Measurements from ENCODE around the gene SLC33A1. TPM values are rescaled to one million over a fixed set of nuclear protein-coding genes. Genes with fewer than 3 reads are reported as not detected.
"Not testable (repeated sequence)": the region's sequence is repeated elsewhere in the genome, so short reads cannot be mapped to it uniquely, and the experiment has no call there.

SLC33A1 gene
- total RNA-seq, 1 donor from 2014 or later: 30.2 TPM

GRCh38 chr3:155872904-155873646 lies 18.8 kb upstream of the SLC33A1 start:
- DNase-seq (ENCODE audit: low spot score): no peak
- peak overlapping the region; percentile 46 for H3K27ac Mint-ChIP-seq
- H3K4me1 Mint-ChIP-seq (ENCODE audit: low read depth): peaks cover 29% of the 10 kb centered on the region
- peak overlapping the region; percentile 21 for H3K4me3 Mint-ChIP-seq (ENCODE audit: low read depth)
- intact Hi-C loops (cut with micrococcal nuclease): no loop called here
- H3K9me3 Mint-ChIP-seq: no peaks in the 10 kb centered on the region
- H3K36me3 Mint-ChIP-seq (ENCODE audit: low read depth): peaks cover 15% of the 10 kb centered on the region
- H3K27me3 Mint-ChIP-seq (ENCODE audit: low read depth): no peaks in the 10 kb centered on the region

- H3K4me3 Mint-ChIP-seq (ENCODE audit: low read depth): peak overlapping the region; percentile 91
- no peaks in the 10 kb centered on the region for H3K9me3 Mint-ChIP-seq
- no peaks in the 10 kb centered on the region for H3K27me3 Mint-ChIP-seq (ENCODE audit: low read depth)
- intact Hi-C loops (cut with micrococcal nuclease): loop anchor here (2.0 kb wide), 1 partner anchor 17 kb away; no protein-coding TSS in a partner anchor
- no peak for DNase-seq (ENCODE audit: low spot score)
- H3K4me1 Mint-ChIP-seq (ENCODE audit: low read depth): peaks cover 21% of the 10 kb centered on the region
- H3K36me3 Mint-ChIP-seq (ENCODE audit: low read depth): peaks cover 12% of the 10 kb centered on the region
- peak overlapping the region; percentile 84 for H3K27ac Mint-ChIP-seq
Measured at GRCh38 chr3:155871746-155872158, 17.5 kb upstream of the SLC33A1 start.

- Mint-ChIP-seq H3K9me3 (no peaks in the 10 kb centered on the region), H3K27ac (peak overlapping the region; percentile 84), H3K4me3 (ENCODE audit: low read depth) (peak overlapping the region; percentile 91), H3K36me3 (ENCODE audit: low read depth) (peaks cover 10% of the 10 kb centered on the region), H3K4me1 (ENCODE audit: low read depth) (peaks cover 20% of the 10 kb centered on the region), H3K27me3 (ENCODE audit: low read depth) (no peaks in the 10 kb centered on the region)
- DNase-seq (ENCODE audit: low spot score): peak; percentile 54
- intact Hi-C loops (cut with micrococcal nuclease): loop anchor here (1.0 to 2.0 kb wide), 4 partner anchors 9 to 65 kb away; partner anchors contain the start of genes C3orf33 and SLC33A1
Measured at GRCh38 chr3:155870945-155871745, 16.9 kb upstream of the SLC33A1 start.

GRCh38 chr3:155870133-155870944 lies 16.1 kb upstream of the SLC33A1 start, which contains the start of gene GMPS:
TSS of gene GMPS (plus strand) at chr3:155870650. CDS start at chr3:155870871, 221 bp downstream.
- peak within 1 kb of the TSS; percentile 95 for H3K27ac Mint-ChIP-seq
- H3K9me3 Mint-ChIP-seq: no peaks in the 10 kb centered on the region
- H3K27me3 Mint-ChIP-seq (ENCODE audit: low read depth): no peaks in the 10 kb centered on the region
- intact Hi-C loops (cut with micrococcal nuclease): loop anchor here (1.0 to 2.0 kb wide), 4 partner anchors 8 to 64 kb away; partner anchors contain the start of genes C3orf33 and SLC33A1
- peaks cover 8% of the 10 kb centered on the region for H3K36me3 Mint-ChIP-seq (ENCODE audit: low read depth)
- H3K4me3 Mint-ChIP-seq (ENCODE audit: low read depth): peak within 1 kb of the TSS; percentile 91
- peak; percentile 97 for DNase-seq (ENCODE audit: low spot score)
- peaks cover 16% of the 10 kb centered on the region for H3K4me1 Mint-ChIP-seq (ENCODE audit: low read depth)

GRCh38 chr3:155869691-155870090 lies 15.5 kb upstream of the SLC33A1 start:
- no peaks in the 10 kb centered on the region for H3K27me3 Mint-ChIP-seq (ENCODE audit: low read depth)
- H3K36me3 Mint-ChIP-seq (ENCODE audit: low read depth): peaks cover 8% of the 10 kb centered on the region
- H3K4me3 Mint-ChIP-seq (ENCODE audit: low read depth): peak overlapping the region; percentile 90
- H3K9me3 Mint-ChIP-seq: no peaks in the 10 kb centered on the region
- peak overlapping the region; percentile 95 for H3K27ac Mint-ChIP-seq
- intact Hi-C loops (cut with micrococcal nuclease): loop anchor here (1.0 to 10.0 kb wide), 5 partner anchors 7 to 125 kb away; partner anchors contain the start of genes C3orf33, PLCH1 and SLC33A1
- DNase-seq (ENCODE audit: low spot score): no peak
- H3K4me1 Mint-ChIP-seq (ENCODE audit: low read depth): peaks cover 16% of the 10 kb centered on the region

GRCh38 chr3:155863072-155863784 lies 9.0 kb upstream of the SLC33A1 start:
- Mint-ChIP-seq H3K4me1 (ENCODE audit: low read depth) (peaks cover 33% of the 10 kb centered on the region), H3K9me3 (peaks cover 7% of the 10 kb centered on the region), H3K27me3 (ENCODE audit: low read depth) (no peaks in the 10 kb centered on the region), H3K4me3 (ENCODE audit: low read depth) (no peak overlapping the region), H3K27ac (peak overlapping the region; percentile 71), H3K36me3 (ENCODE audit: low read depth) (peaks cover 4% of the 10 kb centered on the region)
- DNase-seq (ENCODE audit: low spot score): no peak
- intact Hi-C loops (cut with micrococcal nuclease): loop anchor here (10.0 kb wide), 1 partner anchor 118 kb away; the partner anchor contains the start of gene PLCH1

GRCh38 chr3:155862290-155862982 lies 8.2 kb upstream of the SLC33A1 start:
- Mint-ChIP-seq H3K4me3 (ENCODE audit: low read depth) (peak overlapping the region; percentile 5), H3K4me1 (ENCODE audit: low read depth) (peaks cover 35% of the 10 kb centered on the region), H3K27ac (peak overlapping the region; percentile 71)
- not testable (repeated sequence) for H3K36me3 Mint-ChIP-seq (ENCODE audit: low read depth); H3K27me3 Mint-ChIP-seq (ENCODE audit: low read depth); H3K9me3 Mint-ChIP-seq
- DNase-seq (ENCODE audit: low spot score): peak; percentile 66
- intact Hi-C loops (cut with micrococcal nuclease): loop anchor here (1.0 to 10.0 kb wide), 3 partner anchors 8 to 118 kb away; partner anchors contain the start of genes GMPS, PLCH1 and SLC33A1

- intact Hi-C loops (cut with micrococcal nuclease): loop anchor here (1.0 to 10.0 kb wide), 3 partner anchors 7 to 117 kb away; partner anchors contain the start of genes GMPS, PLCH1 and SLC33A1
- peaks cover 35% of the 10 kb centered on the region for H3K4me1 Mint-ChIP-seq (ENCODE audit: low read depth)
- H3K27ac Mint-ChIP-seq: peak overlapping the region; percentile 71
- no peak for DNase-seq (ENCODE audit: low spot score)
- no peak overlapping the region for H3K4me3 Mint-ChIP-seq (ENCODE audit: low read depth)
- H3K36me3 Mint-ChIP-seq (ENCODE audit: low read depth): peaks cover 4% of the 10 kb centered on the region
- H3K27me3 Mint-ChIP-seq (ENCODE audit: low read depth): no peaks in the 10 kb centered on the region
- peaks cover 7% of the 10 kb centered on the region for H3K9me3 Mint-ChIP-seq
Measured at GRCh38 chr3:155861476-155862183, 7.4 kb upstream of the SLC33A1 start.

GRCh38 chr3:155860424-155860823 lies 6.2 kb upstream of the SLC33A1 start:
- H3K27me3 Mint-ChIP-seq (ENCODE audit: low read depth); H3K4me3 Mint-ChIP-seq (ENCODE audit: low read depth); H3K36me3 Mint-ChIP-seq (ENCODE audit: low read depth); H3K27ac Mint-ChIP-seq; DNase-seq (ENCODE audit: low spot score); H3K9me3 Mint-ChIP-seq: not testable (repeated sequence)
- intact Hi-C loops (cut with micrococcal nuclease): loop anchor here (10.0 kb wide), 1 partner anchor 116 kb away; the partner anchor contains the start of gene PLCH1
- peaks cover 35% of the 10 kb centered on the region for H3K4me1 Mint-ChIP-seq (ENCODE audit: low read depth)

GRCh38 chr3:155859859-155860258 lies 5.6 kb upstream of the SLC33A1 start:
- intact Hi-C loops (cut with micrococcal nuclease): loop anchor here (10.0 kb wide), 3 partner anchors 115 to 1535 kb away; partner anchors contain the start of genes DHX36 and PLCH1
- DNase-seq (ENCODE audit: low spot score): no peak
- Mint-ChIP-seq H3K36me3 (ENCODE audit: low read depth) (peaks cover 5% of the 10 kb centered on the region), H3K27me3 (ENCODE audit: low read depth) (no peaks in the 10 kb centered on the region), H3K9me3 (peaks cover 7% of the 10 kb centered on the region), H3K4me1 (ENCODE audit: low read depth) (peaks cover 36% of the 10 kb centered on the region), H3K27ac (no peak overlapping the region), H3K4me3 (ENCODE audit: low read depth) (no peak overlapping the region)

Data from activated T-helper 2 cell treated with anti-CD3 and anti-CD28 coated beads, Interferon-gamma antibody, Interleukin-2, Interleukin-4, amounts not matched to agents 10 μg/mL and 5 μg/mL and 100 μg/mL, durations not matched to agents 14 hours and 24 hours and 36 hours (primary cell).